Erythroblast (primary cell): Measurements from ENCODE around the gene GOLGA6L10.

Experiments
- GATA1 ChIP-seq: IDR thresholded peaks from 2 replicates; pipeline ENCODE4 v1.6.1; 2011; ENCODE audit warnings: low read depth, mild to moderate bottlenecking, control low read depth, low read length, moderate library complexity
- POLR2A ChIP-seq: IDR thresholded peaks from 2 replicates; pipeline ENCODE4 v1.6.1; 2011; ENCODE audit warnings: mild to moderate bottlenecking, low read length

DNA sequence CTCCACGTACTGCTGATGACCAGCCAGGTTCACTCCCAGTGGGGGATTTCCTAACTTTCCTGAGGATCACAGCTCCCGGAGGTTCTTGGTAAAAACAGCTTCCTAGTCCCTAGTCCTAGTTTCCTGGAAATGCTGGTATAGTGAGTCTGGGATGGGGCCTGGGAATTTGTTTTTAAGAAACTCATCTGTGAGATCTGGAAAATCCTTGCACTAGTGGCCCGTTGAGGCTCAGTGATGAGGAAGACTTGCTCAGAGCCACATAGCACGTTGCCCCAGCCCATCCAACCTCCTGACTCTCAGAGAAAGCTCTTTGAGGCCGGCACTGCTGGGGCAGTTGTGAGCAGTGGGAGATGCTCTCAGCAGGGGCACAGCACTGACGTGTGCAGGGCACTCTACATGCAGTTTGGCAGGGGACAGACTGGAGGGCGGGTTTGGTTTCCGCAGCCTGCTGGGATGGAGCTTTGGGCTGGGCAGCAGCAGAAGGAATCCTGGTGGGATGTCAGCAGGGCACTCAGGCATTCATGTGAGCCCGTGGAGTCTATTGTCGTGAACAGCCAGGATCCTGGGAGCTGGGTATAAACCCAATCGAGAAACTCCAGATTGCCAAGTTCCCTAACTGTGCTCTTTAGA, 55.1 kb downstream of the GOLGA6L10 start:
- no peak for TF ChIP-seq POLR2A
- TF ChIP-seq GATA1: no peak
